Measurements from ENCODE around the gene PHEX. TPM values are rescaled to one million over a fixed set of nuclear protein-coding genes. Genes with fewer than 3 reads are reported as not detected.

Gene PHEX
- polyA plus RNA-seq, 3 donors from 2014 or later: not detected

DNA sequence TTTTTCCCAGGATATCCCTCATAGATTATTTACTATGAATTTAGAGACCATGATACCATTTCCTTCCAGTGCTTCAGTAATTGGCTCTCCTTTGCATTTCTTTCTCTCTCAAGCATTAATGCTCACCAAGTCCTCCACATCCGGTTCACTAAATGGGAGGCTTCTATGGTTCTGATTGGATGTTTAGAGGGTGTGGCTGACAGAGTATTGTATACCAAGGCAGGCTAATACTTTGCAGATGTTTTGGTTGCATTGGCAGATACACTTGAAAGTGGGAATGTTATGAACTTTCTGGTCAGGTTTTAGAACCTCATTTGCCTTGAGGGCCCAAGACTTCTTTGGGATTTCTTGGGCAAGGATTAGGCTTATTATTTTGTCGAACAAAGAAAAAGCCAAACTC is 264.7 kb downstream of the PHEX start:
- H3K9me3 Mint-ChIP-seq: peaks cover 0 to 8% (median 0%) of the 10 kb centered on the region in 6 donors
- no peak for DNase-seq
- no peak overlapping the region for H3K4me3 Mint-ChIP-seq
- peaks cover 0 to 5% (median 4%) of the 10 kb centered on the region in 3 donors for H3K27me3 Mint-ChIP-seq (ENCODE audit: low read depth in 3 of 3)
- no peaks in the 10 kb centered on the region for H3K36me3 Mint-ChIP-seq
- H3K27ac Mint-ChIP-seq: no peak overlapping the region
- H3K4me1 Mint-ChIP-seq: no peaks in the 10 kb centered on the region

DNA sequence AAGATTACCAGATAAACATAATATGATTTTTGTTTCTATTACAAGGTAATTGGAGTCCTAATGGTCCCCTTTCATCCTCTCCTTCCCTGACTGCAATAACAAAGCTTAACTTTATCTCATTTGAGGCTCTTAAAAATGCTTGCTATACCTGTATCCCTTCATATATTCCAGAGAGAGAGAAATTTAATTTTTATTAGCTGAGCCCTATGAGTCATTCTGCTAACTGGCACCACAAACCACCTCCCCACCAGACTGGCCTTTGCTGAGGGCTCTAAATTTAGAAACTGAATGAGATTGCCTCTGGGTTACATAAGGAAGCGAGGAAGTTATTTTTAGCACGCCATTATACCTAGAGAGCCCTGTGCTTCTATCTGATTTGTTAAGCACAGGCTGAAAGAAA is 268.0 kb downstream of the PHEX start:
- Mint-ChIP-seq H3K27ac (no peak overlapping the region), H3K4me1 (no peaks in the 10 kb centered on the region), H3K4me3 (no peak overlapping the region), H3K27me3 (ENCODE audit: low read depth in 3 of 3) (peaks cover 0 to 4% (median 2%) of the 10 kb centered on the region in 3 donors), H3K36me3 (no peaks in the 10 kb centered on the region), H3K9me3 (peaks cover 0 to 3% (median 0%) of the 10 kb centered on the region in 6 donors)
- DNase-seq: no peak

Other genes with a start within 250 kb of the PHEX start
- gene MBTPS2, start 192.7 kb upstream of the PHEX start, polyA plus RNA-seq: 1 to 10 TPM; 4.4 to 6.9 (median 5.1) TPM
- under 1 TPM; 0.21 to 0.69 (median 0.48) TPM for gene YY2, start 176.3 kb upstream of the PHEX start, polyA plus RNA-seq
- gene SMS, start 91.6 kb upstream of the PHEX start, polyA plus RNA-seq: 10 to 100 TPM; 42.6 to 84.1 (median 55.7) TPM
- gene CBLL2, start 240.6 kb downstream of the PHEX start, polyA plus RNA-seq: not detected